Measurements from ENCODE around the gene CTSH.

GRCh38 chr15:78960308-78960707 is 15.5 kb upstream of the CTSH start:
- TF ChIP-seq CTCF (IDR thresholded peaks at IDR 0.05) (no peak), POLR2AphosphoS5 (IDR thresholded peaks at IDR 0.05; ENCODE audit: low read depth, low read length) (no peak), REST (IDR thresholded peaks at IDR 0.05; ENCODE audit: insufficient read depth in 1 of 2, low read depth in 2 of 2, low read length in 1 of 2) (no peak)

All from Panc1 (cell line).